ENCODE results near the gene GALNTL6. TPM values are rescaled to one million over a fixed set of nuclear protein-coding genes. Genes with fewer than 3 reads are reported as not detected.

GALNTL6 gene
- total and polyA plus RNA-seq, 3 donors from 2014 or later: 2.9 to 6.2 (median 4.9) TPM

GRCh38 chr4:172270397-172270796 lies 457.2 kb downstream of the GALNTL6 start:
- no peaks in the 10 kb centered on the region for H3K9me3 ChIP-seq
- no peak overlapping the region for H3K27ac ChIP-seq
- no peak overlapping the region for H3K4me3 ChIP-seq
- 59 to 76% methylated on average over 2 of the region's 2 CpGs for WGBS, 2 donors
- intact Hi-C loops (cut with DNase I; ENCODE audit: low total_unique reads): no loop called here
- no peak for DNase-seq
- no peak for TF ChIP-seq CTCF (IDR thresholded peaks at IDR 0.05)
- no peak for TF ChIP-seq POLR2A (IDR thresholded peaks at IDR 0.05)
- H3K36me3 ChIP-seq (ENCODE audit: low read depth, missing control alignments): no peaks in the 10 kb centered on the region
- no peaks in the 10 kb centered on the region for H3K27me3 ChIP-seq
- H3K4me1 ChIP-seq: no peaks in the 10 kb centered on the region

GRCh38 chr4:172287117-172287516 lies 473.9 kb downstream of the GALNTL6 start:
- H3K9me3 ChIP-seq: no peaks in the 10 kb centered on the region
- no peaks in the 10 kb centered on the region for H3K27me3 ChIP-seq
- intact Hi-C loops (cut with DNase I; ENCODE audit: low total_unique reads): no loop called here
- H3K36me3 ChIP-seq (ENCODE audit: low read depth, missing control alignments): no peaks in the 10 kb centered on the region
- H3K27ac ChIP-seq: no peak overlapping the region
- no peak for DNase-seq
- TF ChIP-seq CTCF (IDR thresholded peaks at IDR 0.05): no peak
- no peak for TF ChIP-seq POLR2A (IDR thresholded peaks at IDR 0.05)
- no peak overlapping the region for H3K4me3 ChIP-seq
- no peaks in the 10 kb centered on the region for H3K4me1 ChIP-seq

- intact Hi-C loops (cut with DNase I; ENCODE audit: low total_unique reads): no loop called here
- 94 to 97% methylated on average over 1 of the region's 1 CpG for WGBS, 2 donors
- H3K9me3 ChIP-seq: no peaks in the 10 kb centered on the region
Observed at GRCh38 chr4:172305698-172306097, 492.5 kb downstream of the GALNTL6 start.

GRCh38 chr4:172308078-172308477 lies 494.9 kb downstream of the GALNTL6 start:
- intact Hi-C loops (cut with DNase I; ENCODE audit: low total_unique reads): no loop called here
- no peaks in the 10 kb centered on the region for H3K27me3 ChIP-seq
- no peak overlapping the region for H3K27ac ChIP-seq
- no peak overlapping the region for H3K4me3 ChIP-seq
- no peak for DNase-seq
- H3K4me1 ChIP-seq: no peaks in the 10 kb centered on the region
- H3K9me3 ChIP-seq: no peaks in the 10 kb centered on the region
- WGBS, 2 donors: 95 to 100% methylated on average over 2 of the region's 2 CpGs
- TF ChIP-seq POLR2A (IDR thresholded peaks at IDR 0.05) (no peak), CTCF (IDR thresholded peaks at IDR 0.05) (no peak)
- no peaks in the 10 kb centered on the region for H3K36me3 ChIP-seq (ENCODE audit: low read depth, missing control alignments)

More at GRCh38 chr4:172305698-172306097, 492.5 kb downstream of the GALNTL6 start:
- Histone ChIP-seq H3K27ac (no peak overlapping the region), H3K4me3 (no peak overlapping the region), H3K4me1 (no peaks in the 10 kb centered on the region), H3K27me3 (no peaks in the 10 kb centered on the region), H3K36me3 (ENCODE audit: low read depth, missing control alignments) (no peaks in the 10 kb centered on the region)
- no peak for TF ChIP-seq CTCF (IDR thresholded peaks at IDR 0.05)
- TF ChIP-seq POLR2A (IDR thresholded peaks at IDR 0.05): no peak
- no peak for DNase-seq

GRCh38 chr4:172311682-172312081 lies 498.5 kb downstream of the GALNTL6 start:
- Histone ChIP-seq H3K27me3 (no peaks in the 10 kb centered on the region), H3K27ac (no peak overlapping the region), H3K4me3 (no peak overlapping the region), H3K4me1 (no peaks in the 10 kb centered on the region), H3K9me3 (no peaks in the 10 kb centered on the region), H3K36me3 (ENCODE audit: low read depth, missing control alignments) (no peaks in the 10 kb centered on the region)
- intact Hi-C loops (cut with DNase I; ENCODE audit: low total_unique reads): no loop called here
- DNase-seq: no peak
- 83 to 88% methylated on average over 3 of the region's 3 CpGs for WGBS, 2 donors
- TF ChIP-seq POLR2A (IDR thresholded peaks at IDR 0.05) (no peak), CTCF (IDR thresholded peaks at IDR 0.05) (no peak)

Data from testis (tissue), 3 donors.